ENCODE data around the gene APP.

GRCh38 chr21:25967901-25968438 lies 202.6 kb downstream of the APP start:
- no peak for TF ChIP-seq CTCF (IDR thresholded peaks at IDR 0.05)
- TF ChIP-seq ZFX (IDR thresholded peaks at IDR 0.05; ENCODE audit: borderline replicate concordance), result no peak

Data from 22Rv1 (cell line).